ENCODE data around the gene UBXN7. TPM values are rescaled to one million over a fixed set of nuclear protein-coding genes. Genes with fewer than 3 reads are reported as not detected.
"Not testable (repeated sequence)": the region's sequence is repeated elsewhere in the genome, so short reads cannot be mapped to it uniquely, and the experiment has no call there.

Gene UBXN7
- total RNA-seq, 8 experiments from 2014 or later: 19.8 to 34.2 (median 25.6) TPM

DNA sequence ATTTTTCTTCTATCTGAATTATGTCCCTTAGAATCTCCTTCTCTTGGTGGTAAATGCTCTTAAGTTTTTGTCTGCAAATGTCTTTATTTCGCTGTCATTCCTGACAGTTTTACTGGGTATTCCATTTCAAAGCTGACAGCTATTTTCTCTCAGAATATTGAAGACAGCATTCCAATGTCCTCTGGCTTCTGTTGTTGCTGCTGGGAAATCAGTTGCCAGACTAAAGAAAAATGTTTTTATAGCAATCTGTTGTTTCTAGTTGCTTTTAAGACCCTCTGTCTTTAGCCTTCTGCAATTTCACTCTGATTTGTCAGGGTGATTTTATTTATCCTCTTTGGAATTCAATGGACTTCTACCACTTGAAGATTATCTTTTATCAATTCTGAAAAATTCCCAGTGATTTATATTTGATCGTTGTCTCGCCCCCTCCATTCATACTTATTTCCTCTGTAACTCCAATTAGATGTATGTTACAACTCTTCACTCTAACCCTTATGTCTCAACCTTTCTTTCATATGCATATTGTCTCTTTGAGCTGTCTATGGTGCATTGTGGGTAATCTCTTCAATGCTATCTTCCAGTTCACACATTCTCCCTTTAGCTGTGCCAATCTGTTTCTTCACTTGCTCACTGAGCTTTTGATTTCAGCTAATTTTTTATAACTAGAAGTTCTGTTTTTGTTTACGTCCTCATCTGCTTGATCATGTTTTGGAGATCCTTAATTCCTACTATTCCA is 23.5 kb downstream of the UBXN7 start:
- ATAC-seq (replicated peaks in 6 of 8): peak in 1 of 8 experiments; percentile 25
- in situ Hi-C loops (cut with MboI; ENCODE audit: low pct_unique_long_range_greater_than_20kb in 2 of 9, low sequenced_read_pairs in 9 of 9, unreplicated experiment in 9 of 9): no loop called here
- Histone ChIP-seq H3K4me3 (no peak overlapping the region), H3K27ac (no peak overlapping the region), H3K4me1 (replicated peaks in 1 of 2) (no peaks in the 10 kb centered on the region)
- 80 to 100% (median 98%) methylated on average over 1 to 4 of the region's 4 CpGs for WGBS, 10 experiments

DNA sequence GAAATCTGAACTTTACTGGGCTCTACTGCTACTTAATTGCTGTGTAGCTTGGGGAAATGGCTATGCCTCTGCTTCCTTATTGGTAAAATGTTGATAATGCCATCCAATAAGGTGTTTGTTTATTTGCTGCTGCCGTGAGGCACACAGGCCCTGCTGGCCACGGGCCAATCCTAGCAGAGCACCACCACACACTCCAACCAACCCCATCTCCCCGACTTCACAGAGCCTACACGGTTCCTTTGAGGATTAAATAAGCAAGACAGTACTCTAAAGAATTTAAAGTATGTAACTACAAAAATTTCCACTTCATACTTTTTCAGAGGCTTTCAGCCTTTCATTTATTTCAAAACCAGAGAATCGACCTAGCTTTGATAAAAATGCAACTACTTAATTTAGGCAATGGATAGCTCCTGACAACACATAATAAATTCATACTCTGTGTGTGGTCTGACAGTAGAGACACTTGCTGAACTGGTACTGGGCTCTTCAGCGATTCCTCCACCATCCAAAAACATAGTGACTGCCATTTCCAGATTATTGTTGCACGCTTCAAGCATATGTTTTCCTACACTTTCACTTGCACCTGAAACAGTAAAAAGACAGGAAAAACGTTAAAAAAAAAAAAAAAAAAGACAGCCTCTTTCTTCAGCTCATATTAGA is 25.3 kb downstream of the UBXN7 start:
- in situ Hi-C loops (cut with MboI; ENCODE audit: low pct_unique_long_range_greater_than_20kb in 2 of 9, low sequenced_read_pairs in 9 of 9, unreplicated experiment in 9 of 9): no loop called here
- WGBS, 10 experiments: 40 to 98% (median 86%) methylated on average over 3 to 8 of the region's 8 CpGs
- no peak overlapping the region for H3K4me3 ChIP-seq
- H3K27ac ChIP-seq: no peak overlapping the region
- peak in 1 of 8 experiments; percentile 63 for ATAC-seq (replicated peaks in 6 of 8)
- H3K4me1 ChIP-seq (replicated peaks in 1 of 2): no peaks in the 10 kb centered on the region

- ATAC-seq (replicated peaks in 6 of 8): no peak
- Histone ChIP-seq H3K27ac (no peak overlapping the region), H3K4me1 (replicated peaks in 1 of 2) (no peaks in the 10 kb centered on the region), H3K4me3 (no peak overlapping the region)
- in situ Hi-C loops (cut with MboI; ENCODE audit: low pct_unique_long_range_greater_than_20kb in 2 of 9, low sequenced_read_pairs in 9 of 9, unreplicated experiment in 9 of 9): no loop called here
- 96 to 100% (median 100%) methylated on average over 1 to 6 of the region's 6 CpGs; no CpG with 5 or more reads in 3 of the 10 experiments for WGBS, 10 experiments
Observed at GRCh38 chr3:196400331-196400730, 31.9 kb downstream of the UBXN7 start.

DNA sequence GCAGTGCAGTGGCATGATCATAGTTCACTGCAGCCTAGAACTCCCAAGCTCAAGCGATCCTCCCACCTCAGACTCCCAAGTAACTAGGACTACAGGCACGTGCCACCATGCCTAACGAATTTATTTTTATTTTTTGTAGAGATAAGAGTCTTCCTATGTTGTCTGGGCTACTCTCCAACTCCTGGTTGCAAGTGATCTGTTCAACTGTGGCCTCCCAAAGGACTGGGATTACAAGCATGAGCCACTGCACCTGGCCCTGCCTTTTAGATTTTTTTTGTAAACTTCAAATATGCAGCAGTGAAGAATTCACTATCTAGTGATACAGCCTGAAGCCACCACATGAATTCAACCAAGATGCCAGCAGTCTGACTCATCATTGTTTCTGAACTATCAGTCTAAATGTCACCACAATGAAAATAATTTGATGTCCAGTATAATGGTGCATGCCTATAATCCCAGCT is 32.7 kb downstream of the UBXN7 start:
- WGBS, 10 experiments: 90 to 100% (median 93%) methylated on average over 3 of the region's 3 CpGs; no CpG with 5 or more reads in 5 of the 10 experiments

DNA sequence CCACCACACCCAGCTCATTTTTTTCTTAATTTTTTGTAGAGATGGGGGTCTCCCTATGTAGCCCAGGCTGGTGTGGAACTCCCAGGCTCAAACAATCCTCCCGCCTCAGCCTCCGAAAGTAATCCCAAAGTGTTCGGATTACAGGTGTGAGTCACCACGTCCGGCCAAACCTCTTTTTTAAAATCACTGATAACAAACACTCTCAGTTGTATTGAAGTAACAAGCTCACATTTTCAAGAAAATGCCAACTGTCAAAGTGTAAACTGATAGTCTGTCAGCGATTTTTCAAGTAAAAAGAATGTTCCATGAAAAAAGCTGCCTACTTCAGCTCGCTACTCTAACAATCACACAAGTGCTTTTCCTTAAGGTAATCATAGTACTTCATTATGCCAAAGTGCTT is 33.4 kb downstream of the UBXN7 start:
- no peak for ATAC-seq (replicated peaks in 6 of 8)
- 89 to 100% (median 96%) methylated on average over 1 to 7 of the region's 7 CpGs; no CpG with 5 or more reads in 2 of the 10 experiments for WGBS, 10 experiments
- Histone ChIP-seq H3K4me3 (no peak overlapping the region), H3K4me1 (replicated peaks in 1 of 2) (no peaks in the 10 kb centered on the region), H3K27ac (no peak overlapping the region)
- in situ Hi-C loops (cut with MboI; ENCODE audit: low pct_unique_long_range_greater_than_20kb in 2 of 9, low sequenced_read_pairs in 9 of 9, unreplicated experiment in 9 of 9): no loop called here

More for the DNA sequence above, 32.7 kb downstream of the UBXN7 start:
- Histone ChIP-seq H3K27ac (no peak overlapping the region), H3K4me3 (no peak overlapping the region), H3K4me1 (replicated peaks in 1 of 2) (no peaks in the 10 kb centered on the region)
- in situ Hi-C loops (cut with MboI; ENCODE audit: low pct_unique_long_range_greater_than_20kb in 2 of 9, low sequenced_read_pairs in 9 of 9, unreplicated experiment in 9 of 9): no loop called here
- ATAC-seq (replicated peaks in 6 of 8): peak in 2 of 8 experiments; percentile 35 to 56

DNA sequence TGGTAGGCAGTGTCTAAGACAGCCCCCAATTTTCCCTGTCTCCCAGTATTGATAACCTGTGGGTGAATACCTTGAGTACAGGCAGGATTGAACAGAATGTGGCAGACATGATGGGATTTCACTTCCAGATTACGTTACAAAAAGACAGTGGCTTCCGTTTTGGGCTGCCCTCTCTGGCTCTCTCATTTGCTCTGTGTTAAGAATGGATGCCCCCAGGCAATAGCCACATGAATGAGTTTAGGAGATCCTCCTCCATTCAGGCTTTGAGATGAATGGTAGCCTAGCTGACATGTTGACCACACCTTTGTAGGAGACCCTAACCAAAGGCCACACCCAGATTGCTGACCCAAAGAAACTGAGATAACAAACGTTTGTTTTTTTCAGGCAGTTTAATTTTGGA is 34.3 kb downstream of the UBXN7 start:
- 30 to 100% (median 73%) methylated on average over 1 to 3 of the region's 3 CpGs; no CpG with 5 or more reads in 2 of the 10 experiments for WGBS, 10 experiments
- no peak overlapping the region for H3K4me3 ChIP-seq
- no peak overlapping the region for H3K27ac ChIP-seq
- ATAC-seq (replicated peaks in 6 of 8): no peak
- H3K4me1 ChIP-seq (replicated peaks in 1 of 2): no peaks in the 10 kb centered on the region
- in situ Hi-C loops (cut with MboI; ENCODE audit: low pct_unique_long_range_greater_than_20kb in 2 of 9, low sequenced_read_pairs in 9 of 9, unreplicated experiment in 9 of 9): no loop called here

GRCh38 chr3:196390116-196390515 is 42.1 kb downstream of the UBXN7 start:
- H3K27ac ChIP-seq: no peak overlapping the region
- no peak overlapping the region for H3K4me3 ChIP-seq
- no peaks in the 10 kb centered on the region for H3K4me1 ChIP-seq (replicated peaks in 1 of 2)
- in situ Hi-C loops (cut with MboI; ENCODE audit: low pct_unique_long_range_greater_than_20kb in 2 of 9, low sequenced_read_pairs in 9 of 9, unreplicated experiment in 9 of 9): no loop called here
- 100% methylated on average over 3 of the region's 3 CpGs; no CpG with 5 or more reads in 8 of the 10 experiments for WGBS, 10 experiments
- no peak for ATAC-seq (replicated peaks in 6 of 8)

- Histone ChIP-seq H3K4me1 (replicated peaks in 1 of 2) (no peaks in the 10 kb centered on the region), H3K4me3 (no peak overlapping the region), H3K27ac (no peak overlapping the region)
- 60 to 100% (median 99%) methylated on average over 2 to 3 of the region's 3 CpGs; no CpG with 5 or more reads in 2 of the 10 experiments for WGBS, 10 experiments
- in situ Hi-C loops (cut with MboI; ENCODE audit: low pct_unique_long_range_greater_than_20kb in 2 of 9, low sequenced_read_pairs in 9 of 9, unreplicated experiment in 9 of 9): no loop called here
- ATAC-seq (replicated peaks in 6 of 8): no peak
Observed at GRCh38 chr3:196388956-196389355, 43.3 kb downstream of the UBXN7 start.

- in situ Hi-C loops (cut with MboI; ENCODE audit: low pct_unique_long_range_greater_than_20kb in 2 of 9, low sequenced_read_pairs in 9 of 9, unreplicated experiment in 9 of 9); ATAC-seq (replicated peaks in 6 of 8); H3K4me3 ChIP-seq; H3K4me1 ChIP-seq (replicated peaks in 1 of 2); H3K27ac ChIP-seq: not testable (repeated sequence)
- no CpG with 5 or more reads among the region's 2 CpGs for WGBS, 10 experiments
Observed at GRCh38 chr3:196387941-196388340, 44.3 kb downstream of the UBXN7 start.

- in situ Hi-C loops (cut with MboI; ENCODE audit: low pct_unique_long_range_greater_than_20kb in 2 of 9, low sequenced_read_pairs in 9 of 9, unreplicated experiment in 9 of 9); H3K4me3 ChIP-seq; ATAC-seq (replicated peaks in 6 of 8); H3K27ac ChIP-seq; H3K4me1 ChIP-seq (replicated peaks in 1 of 2): not testable (repeated sequence)
- WGBS, 10 experiments: 83 to 100% (median 100%) methylated on average over 1 to 2 of the region's 3 CpGs; no CpG with 5 or more reads in 5 of the 10 experiments
Observed at GRCh38 chr3:196386797-196387196, 45.4 kb downstream of the UBXN7 start.

DNA sequence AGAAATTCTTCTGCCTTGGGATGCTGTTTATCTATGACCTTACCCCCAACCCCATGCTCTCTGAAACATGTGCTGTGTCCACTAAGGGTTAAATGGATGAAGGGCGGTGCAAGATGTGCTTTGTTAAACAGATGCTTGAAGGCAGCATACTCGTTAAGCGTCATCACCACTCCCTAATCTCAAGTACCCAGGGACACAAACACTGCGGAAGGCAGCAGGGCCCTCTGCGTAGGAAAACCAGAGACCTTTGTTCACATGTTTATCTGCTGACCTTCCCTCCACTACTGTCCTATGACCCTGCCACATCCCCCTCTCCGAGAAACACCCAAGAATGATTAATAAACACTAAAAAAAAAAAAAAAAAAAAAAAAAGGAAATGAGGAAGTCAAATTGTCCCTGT is 46.2 kb downstream of the UBXN7 start:
- H3K4me3 ChIP-seq; in situ Hi-C loops (cut with MboI; ENCODE audit: low pct_unique_long_range_greater_than_20kb in 2 of 9, low sequenced_read_pairs in 9 of 9, unreplicated experiment in 9 of 9); ATAC-seq (replicated peaks in 6 of 8); H3K27ac ChIP-seq; H3K4me1 ChIP-seq (replicated peaks in 1 of 2): not testable (repeated sequence)
- WGBS, 10 experiments: 50 to 96% (median 89%) methylated on average over 2 to 6 of the region's 6 CpGs; no CpG with 5 or more reads in 6 of the 10 experiments

DNA sequence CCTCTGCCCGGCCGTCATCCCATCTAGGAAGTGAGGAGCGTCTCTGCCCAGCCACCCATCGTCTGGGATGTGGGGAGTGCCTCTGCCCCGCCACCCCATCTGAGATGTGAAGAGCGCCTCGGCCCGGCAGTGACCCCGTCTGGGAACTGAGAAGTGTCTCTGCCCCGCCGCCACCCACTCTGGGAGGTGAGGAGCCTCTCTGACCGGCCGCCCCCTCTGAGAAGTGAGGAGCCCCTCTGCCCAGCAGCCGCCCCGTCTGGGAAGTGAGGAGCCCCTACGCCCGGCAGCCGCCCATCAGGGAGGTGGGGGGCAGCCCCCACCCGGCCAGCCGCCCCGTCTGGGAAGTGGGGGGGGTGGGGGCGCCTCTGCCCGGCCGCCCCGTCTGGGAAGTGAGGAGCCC is 46.8 kb downstream of the UBXN7 start:
- in situ Hi-C loops (cut with MboI; ENCODE audit: low pct_unique_long_range_greater_than_20kb in 2 of 9, low sequenced_read_pairs in 9 of 9, unreplicated experiment in 9 of 9); ATAC-seq (replicated peaks in 6 of 8): not testable (repeated sequence)
- no CpG with 5 or more reads among the region's 25 CpGs for WGBS, 10 experiments

DNA sequence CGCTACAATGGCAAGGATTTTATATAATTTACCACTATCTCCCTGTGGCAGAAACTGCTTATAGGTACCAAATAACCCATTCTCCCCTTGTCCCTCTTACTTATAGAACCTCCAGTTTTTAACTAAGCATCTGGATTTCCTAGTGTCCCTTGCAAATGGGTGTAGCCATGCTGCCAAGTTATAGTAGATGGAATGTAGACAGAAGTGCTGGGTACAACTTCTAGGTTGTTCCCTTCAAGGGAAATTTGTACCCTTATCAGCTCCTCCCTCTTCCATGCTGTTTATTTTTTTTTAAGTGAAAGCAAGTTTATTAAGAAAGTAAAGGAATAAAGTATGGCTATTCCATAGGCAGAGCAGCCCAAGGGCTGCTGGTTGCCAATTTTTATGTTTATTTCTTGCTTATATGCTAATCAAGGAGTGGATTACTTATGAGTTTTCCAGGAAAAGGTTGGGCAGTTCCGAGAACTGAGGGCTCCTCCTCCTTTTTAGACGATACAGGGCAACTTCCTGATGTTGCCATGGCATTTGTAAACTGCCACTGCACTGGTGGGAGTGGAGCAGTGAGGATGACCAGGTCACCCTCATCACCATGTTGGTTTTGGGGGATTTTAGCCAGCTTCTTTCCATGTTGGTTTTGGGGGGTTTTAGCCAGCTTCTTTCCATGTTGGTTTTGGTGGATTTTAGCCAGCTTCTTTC is 53.9 kb downstream of the UBXN7 start:
- no peak overlapping the region for H3K4me3 ChIP-seq
- 31 to 100% (median 97%) methylated on average over 1 to 3 of the region's 3 CpGs; no CpG with 5 or more reads in 2 of the 10 experiments for WGBS, 10 experiments
- in situ Hi-C loops (cut with MboI; ENCODE audit: low pct_unique_long_range_greater_than_20kb in 2 of 9, low sequenced_read_pairs in 9 of 9, unreplicated experiment in 9 of 9): no loop called here
- ATAC-seq (replicated peaks in 6 of 8): peak in 3 of 8 experiments; percentile 97 to 98 (median 98)
- no peak overlapping the region for H3K27ac ChIP-seq
- no peaks in the 10 kb centered on the region for H3K4me1 ChIP-seq (replicated peaks in 1 of 2)

More for the DNA sequence above, 46.8 kb downstream of the UBXN7 start:
- not testable (repeated sequence) for H3K27ac ChIP-seq; H3K4me1 ChIP-seq (replicated peaks in 1 of 2); H3K4me3 ChIP-seq
